Limb (tissue), 2 donors: ENCODE data around the gene RERG.
"Not testable (repeated sequence)": the region's sequence is repeated elsewhere in the genome, so short reads cannot be mapped to it uniquely, and the experiment has no call there.

Source experiments
- DNase-seq, 2 donors: peaks; one replicate each; pipeline ENCODE4 v3.0.0-alpha.2; 2016; ENCODE audit errors: extremely low spot score in 2 of 2

RERG gene

GRCh38 chr12:15220915-15221885 is at the start of gene RERG:
Gene RERG (minus strand): TSS chr12:15221417. CDS start chr12:15217489, 3,928 bp downstream.
- DNase-seq = peak; percentile 84 to 93

- no peak for DNase-seq
Measured at GRCh38 chr12:15270591-15270990, 49.4 kb upstream of the RERG start.

GRCh38 chr12:15268927-15269552 is 47.8 kb upstream of the RERG start:
- peak; percentile 44 to 64 for DNase-seq

GRCh38 chr12:15268309-15268708 is 47.1 kb upstream of the RERG start:
- no peak for DNase-seq

- DNase-seq = no peak
Measured at GRCh38 chr12:15265875-15266274, 44.7 kb upstream of the RERG start.

- no peak for DNase-seq
Measured at GRCh38 chr12:15256761-15257160, 35.5 kb upstream of the RERG start.

- DNase-seq = no peak
Measured at GRCh38 chr12:15253990-15254389, 32.8 kb upstream of the RERG start.

- DNase-seq = no peak
Measured at GRCh38 chr12:15244926-15245325, 23.7 kb upstream of the RERG start.

GRCh38 chr12:15244341-15244740 is 23.1 kb upstream of the RERG start:
- no peak for DNase-seq

- no peak for DNase-seq
Measured at GRCh38 chr12:15243102-15243501, 21.9 kb upstream of the RERG start.

- DNase-seq = no peak
Measured at GRCh38 chr12:15240898-15241297, 19.7 kb upstream of the RERG start.

GRCh38 chr12:15234508-15234907 is 13.3 kb upstream of the RERG start:
- no peak for DNase-seq

- no peak for DNase-seq
Measured at GRCh38 chr12:15234011-15234410, 12.8 kb upstream of the RERG start.

- no peak for DNase-seq
Measured at GRCh38 chr12:15232959-15233358, 11.7 kb upstream of the RERG start.

GRCh38 chr12:15231493-15231892 is 10.3 kb upstream of the RERG start:
- no peak for DNase-seq

- DNase-seq = no peak
Measured at GRCh38 chr12:15230751-15231150, 9.5 kb upstream of the RERG start.

GRCh38 chr12:15230137-15230536 is 8.9 kb upstream of the RERG start:
- DNase-seq = no peak

GRCh38 chr12:15227004-15227679 is 5.9 kb upstream of the RERG start:
- DNase-seq = peak in 1 of 2 donors; percentile 23

- DNase-seq = not testable (repeated sequence)
Measured at GRCh38 chr12:15225863-15226218, 4.6 kb upstream of the RERG start.

- no peak for DNase-seq
Measured at GRCh38 chr12:15225136-15225862, 4.1 kb upstream of the RERG start.

GRCh38 chr12:15222219-15222618 is 1.0 kb upstream of the RERG start:
- DNase-seq = no peak

- no peak for DNase-seq
Measured at GRCh38 chr12:15220451-15220850, 766 bp downstream of the RERG start.
